Gastrocnemius medialis (tissue), 4 donors: ENCODE data around the gene GALNT14. TPM values are rescaled to one million over a fixed set of nuclear protein-coding genes. Genes with fewer than 3 reads are reported as not detected.

Source experiments
- ATAC-seq, 2 donors: fragments of 150-250 bp; one replicate each; pipeline ENCODE4 v1.9.1; 2016
- DNase-seq, 2 donors: peaks; one replicate each; pipeline ENCODE4 v3.0.0-alpha.2; 2019
- H3K27ac ChIP-seq, 4 donors: fragments of 200-600 bp; sonication (generic); 1 replicate in 1 of 4; 2 replicates in 3 of 4; pipeline ENCODE4 v1.5.1; 2016 to 2018; ENCODE audit warnings: mild to moderate bottlenecking in 2 of 4, moderate library complexity in 1 of 4
- H3K27me3 ChIP-seq, 3 donors: fragments of 200-600 bp; sonication (generic) in 2 of 3; 1 replicate in 1 of 3; 2 replicates in 2 of 3; pipeline versions ENCODE4 v1.5.1 to v1.6.0; 2016 to 2019; ENCODE audit warnings: mild to moderate bottlenecking in 1 of 3, moderate library complexity in 1 of 3
- H3K36me3 ChIP-seq, 2 donors: fragments of 200-600 bp; sonication (generic) in 1 of 2; one replicate each; pipeline ENCODE4 v1.5.1; 2017 to 2018
- H3K4me1 ChIP-seq, 2 donors: fragments of 200-600 bp; sonication (generic) in 1 of 2; one replicate each; pipeline ENCODE4 v1.5.1; 2016 to 2017; ENCODE audit warnings: mild to moderate bottlenecking in 2 of 2
- H3K4me3 ChIP-seq, 4 donors: fragments of 200-600 bp; sonication (generic) in 3 of 4; 1 replicate in 1 of 4; 2 replicates in 3 of 4; pipeline ENCODE4 v1.5.1; 2016 to 2019; ENCODE audit warnings: mild to moderate bottlenecking in 2 of 4
- H3K9me3 ChIP-seq, 3 donors: fragments of 200-600 bp; sonication (generic) in 2 of 3; 1 replicate in 1 of 3; 2 replicates in 2 of 3; pipeline ENCODE4 v1.5.1; 2016 to 2019
- POLR2A ChIP-seq, 2 donors: fragments of 450-650 bp; IDR thresholded peaks; one replicate each; pipeline ENCODE4 v1.6.1; 2017; ENCODE audit warnings: antibody characterized with exemption in 2 of 2, mild to moderate bottlenecking in 2 of 2, moderate library complexity in 2 of 2
- in situ Hi-C, 4 donors: fragments of 200-750 bp; cut with MboI; loops; one replicate each; pipeline versions ENCODE4 v1.15.0 to v1.8.0; 2017; ENCODE audit warnings: low sequenced_read_pairs in 4 of 4
- intact Hi-C: fragments of 100-400 bp; cut with DNase I; formaldehyde crosslinking; loops from one replicate; pipeline ENCODE4 v1.15.1; 2023; ENCODE audit warnings: low total_unique reads
- total RNA-seq, 4 donors: library from RNA; depleted of rRNA; stranded (reverse); fragments of >200 nt; gene quantifications; one replicate each; pipeline versions ENCODE4 v1.1.0 to v1.2.3, GENCODE V29; 2016
- TF ChIP-seq, protein P1 (sequence below), 5 experiments: fragments of 450-650 bp in 3 of 5; fragments of 200-600 bp in 2 of 5; sonication (generic) in 2 of 5; IDR thresholded peaks in 4 of 5; conservative IDR thresholded peaks in 1 of 5; 1 replicate in 4 of 5; 2 replicates in 1 of 5; pipeline ENCODE4 v1.5.1; 2016 to 2019; ENCODE audit warnings: antibody characterized with exemption in 5 of 5, mild to moderate bottlenecking in 3 of 5, moderate library complexity in 3 of 5

The GALNT14 gene
- total RNA-seq, 4 donors from 2014 or later: 0.16 TPM; not detected in 3

DNA sequence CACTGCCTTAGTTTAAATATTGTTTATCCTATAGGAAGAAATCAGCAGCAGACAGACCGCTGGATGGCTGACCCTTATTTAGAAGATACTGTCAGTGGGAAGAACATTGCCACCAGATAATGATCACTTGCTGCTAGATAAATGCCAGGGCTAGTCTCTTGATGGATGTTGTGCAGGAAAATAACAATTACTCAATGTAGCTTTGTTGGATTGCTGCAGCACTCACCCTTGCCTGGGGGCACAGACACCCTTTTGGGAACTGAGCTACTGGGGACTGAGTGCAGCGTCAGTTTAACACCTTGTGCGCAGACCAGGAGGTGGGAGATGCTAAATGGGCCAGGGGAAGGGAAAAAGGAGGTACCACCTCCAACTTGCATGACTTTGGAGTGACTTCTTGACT lies 266.8 kb downstream of the GALNT14 start:
- Histone ChIP-seq H3K9me3 (no peaks in the 10 kb centered on the region), H3K27ac (no peak overlapping the region), H3K27me3 (no peaks in the 10 kb centered on the region), H3K4me3 (no peak overlapping the region), H3K36me3 (no peaks in the 10 kb centered on the region), H3K4me1 (peaks cover 0 to 5% of the 10 kb centered on the region in 2 donors)
- TF ChIP-seq POLR2A (IDR thresholded peaks at IDR 0.05): no peak
- TF ChIP-seq, protein P1, sequence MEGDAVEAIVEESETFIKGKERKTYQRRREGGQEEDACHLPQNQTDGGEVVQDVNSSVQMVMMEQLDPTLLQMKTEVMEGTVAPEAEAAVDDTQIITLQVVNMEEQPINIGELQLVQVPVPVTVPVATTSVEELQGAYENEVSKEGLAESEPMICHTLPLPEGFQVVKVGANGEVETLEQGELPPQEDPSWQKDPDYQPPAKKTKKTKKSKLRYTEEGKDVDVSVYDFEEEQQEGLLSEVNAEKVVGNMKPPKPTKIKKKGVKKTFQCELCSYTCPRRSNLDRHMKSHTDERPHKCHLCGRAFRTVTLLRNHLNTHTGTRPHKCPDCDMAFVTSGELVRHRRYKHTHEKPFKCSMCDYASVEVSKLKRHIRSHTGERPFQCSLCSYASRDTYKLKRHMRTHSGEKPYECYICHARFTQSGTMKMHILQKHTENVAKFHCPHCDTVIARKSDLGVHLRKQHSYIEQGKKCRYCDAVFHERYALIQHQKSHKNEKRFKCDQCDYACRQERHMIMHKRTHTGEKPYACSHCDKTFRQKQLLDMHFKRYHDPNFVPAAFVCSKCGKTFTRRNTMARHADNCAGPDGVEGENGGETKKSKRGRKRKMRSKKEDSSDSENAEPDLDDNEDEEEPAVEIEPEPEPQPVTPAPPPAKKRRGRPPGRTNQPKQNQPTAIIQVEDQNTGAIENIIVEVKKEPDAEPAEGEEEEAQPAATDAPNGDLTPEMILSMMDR (IDR thresholded peaks at IDR 0.05 in 4 of 5, conservative IDR thresholded peaks at IDR 0.05 in 1 of 5): no peak
- intact Hi-C loops (no loop called here), in situ Hi-C loops (no loop called here)
- DNase-seq (no peak), ATAC-seq (no peak)

DNA sequence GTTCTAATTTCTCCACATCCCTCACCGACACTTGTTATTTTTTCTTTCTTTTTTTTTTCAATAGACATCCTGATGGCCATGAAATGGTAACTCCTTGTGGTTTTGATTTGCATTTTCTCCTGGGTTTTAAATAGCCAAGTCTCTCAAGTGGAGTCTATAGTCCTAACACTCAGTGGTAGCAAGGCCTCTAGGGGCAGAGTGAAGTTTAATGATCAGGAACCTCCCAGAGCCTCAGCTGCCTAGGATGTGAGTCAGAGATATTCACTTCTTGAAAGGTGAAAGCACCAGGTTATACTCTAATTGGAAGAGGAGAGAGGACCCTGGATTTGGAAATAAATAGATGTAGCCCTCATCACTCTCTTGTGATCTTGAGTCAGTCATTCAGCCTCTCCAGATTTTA lies 268.3 kb downstream of the GALNT14 start:
- Histone ChIP-seq H3K4me1 (peaks cover 0 to 5% of the 10 kb centered on the region in 2 donors), H3K27me3 (no peaks in the 10 kb centered on the region), H3K27ac (no peak overlapping the region), H3K36me3 (no peaks in the 10 kb centered on the region), H3K4me3 (no peak overlapping the region), H3K9me3 (no peaks in the 10 kb centered on the region)
- TF ChIP-seq, protein P1 (IDR thresholded peaks at IDR 0.05 in 4 of 5, conservative IDR thresholded peaks at IDR 0.05 in 1 of 5): no peak
- TF ChIP-seq POLR2A (IDR thresholded peaks at IDR 0.05): no peak
- ATAC-seq (no peak), DNase-seq (no peak)
- in situ Hi-C loops (no loop called here), intact Hi-C loops (no loop called here)

DNA sequence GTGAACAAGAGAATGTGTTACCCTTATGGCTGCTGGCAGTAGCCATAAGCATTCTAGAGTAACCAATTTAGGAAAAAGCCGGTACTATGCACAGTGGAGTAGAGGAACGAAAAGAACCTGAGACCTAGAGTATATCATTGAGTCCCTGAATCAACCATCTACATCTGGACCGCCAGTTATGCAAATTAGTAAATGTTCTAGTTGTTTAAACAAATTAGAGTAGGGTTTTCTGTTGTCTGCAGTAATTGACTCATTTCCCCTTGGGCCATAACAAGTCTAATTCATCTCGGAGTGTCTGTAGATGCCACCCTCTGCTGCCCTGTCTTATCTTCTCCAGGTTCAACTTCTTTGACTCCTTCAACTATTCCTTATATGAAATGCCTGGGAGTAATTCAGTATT lies 270.9 kb downstream of the GALNT14 start:
- H3K4me3 ChIP-seq: no peak overlapping the region
- H3K4me1 ChIP-seq: peaks cover 0 to 5% of the 10 kb centered on the region in 2 donors
- no peak for TF ChIP-seq POLR2A (IDR thresholded peaks at IDR 0.05)
- TF ChIP-seq, protein P1 (IDR thresholded peaks at IDR 0.05 in 4 of 5, conservative IDR thresholded peaks at IDR 0.05 in 1 of 5): no peak
- DNase-seq: no peak
- H3K27me3 ChIP-seq: no peaks in the 10 kb centered on the region
- intact Hi-C loops: no loop called here
- H3K36me3 ChIP-seq: no peaks in the 10 kb centered on the region
- no peak overlapping the region for H3K27ac ChIP-seq
- ATAC-seq: no peak
- in situ Hi-C loops: no loop called here
- H3K9me3 ChIP-seq: no peaks in the 10 kb centered on the region

DNA sequence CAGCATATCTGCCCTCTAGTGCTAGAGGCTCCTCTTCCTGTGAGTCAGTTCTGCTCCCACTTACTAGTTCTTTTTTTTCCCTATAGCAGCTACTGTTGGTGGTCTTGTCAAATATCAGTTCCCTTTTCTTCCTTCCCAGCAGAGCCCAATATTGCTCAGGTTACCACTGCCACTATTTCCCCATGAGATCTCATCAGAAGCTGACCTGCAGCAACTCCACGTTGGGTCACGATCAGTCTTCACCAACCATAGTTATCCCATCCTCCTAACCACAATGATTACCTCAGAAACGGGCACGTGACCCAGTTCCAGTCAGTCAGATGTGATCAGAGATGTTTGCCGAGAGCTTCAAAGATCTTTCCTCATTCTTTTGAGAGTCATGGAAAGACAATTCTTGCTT lies 271.3 kb downstream of the GALNT14 start:
- Histone ChIP-seq H3K4me3 (no peak overlapping the region), H3K4me1 (peaks cover 0 to under 1% of the 10 kb centered on the region in 2 donors), H3K27me3 (no peaks in the 10 kb centered on the region), H3K9me3 (no peaks in the 10 kb centered on the region), H3K27ac (no peak overlapping the region), H3K36me3 (no peaks in the 10 kb centered on the region)
- no peak for ATAC-seq
- TF ChIP-seq, protein P1 (IDR thresholded peaks at IDR 0.05 in 4 of 5, conservative IDR thresholded peaks at IDR 0.05 in 1 of 5): no peak
- TF ChIP-seq POLR2A (IDR thresholded peaks at IDR 0.05): no peak
- intact Hi-C loops: no loop called here
- DNase-seq: no peak
- in situ Hi-C loops: no loop called here
